HL-60 (cell line): ENCODE measurements around the gene PDE8B.

Experiments used
- DNase-seq, 2 experiments: peaks; one replicate each; pipeline ENCODE4 v3.0.0-alpha.2; 2010 to 2020; ENCODE audit warnings: low read depth in 1 of 2, low spot score in 1 of 2
- H3K27ac ChIP-seq: fragments of 250-450 bp; sonication (Bioruptor Pico); replicated peaks from 2 replicates; pipeline ENCODE4 v1.5.1; 2020; ENCODE audit warnings: mild to moderate bottlenecking, moderate library complexity
- H3K27me3 ChIP-seq: fragments of 250-450 bp; sonication (Bioruptor Pico); 2 replicates; pipeline ENCODE4 v1.5.1; 2021; ENCODE audit warnings: mild to moderate bottlenecking, moderate library complexity; ENCODE audit not compliant: insufficient read depth, poor library complexity, severe bottlenecking
- H3K4me3 ChIP-seq: replicated peaks from 2 replicates; pipeline ENCODE4 v1.5.1; 2011; ENCODE audit warnings: mild to moderate bottlenecking, control low read depth, low read length; ENCODE audit not compliant: insufficient read depth
- CTCF ChIP-seq: IDR thresholded peaks from one replicate; pipeline ENCODE4 v1.5.1; 2011; ENCODE audit warnings: low read length, control low read depth, inconsistent platforms; ENCODE audit not compliant: insufficient read depth
- GABPA ChIP-seq: IDR thresholded peaks from 2 replicates; pipeline ENCODE4 v1.6.1; 2012; ENCODE audit warnings: low read depth
- POLR2AphosphoS5 ChIP-seq: IDR thresholded peaks from 2 replicates; pipeline ENCODE4 v1.6.1; 2012; ENCODE audit warnings: low read depth
- REST ChIP-seq: IDR thresholded peaks from 2 replicates; pipeline ENCODE4 v1.6.1; 2012; ENCODE audit warnings: low read depth; ENCODE audit not compliant: insufficient replicate concordance
- SPI1 ChIP-seq: IDR thresholded peaks from 2 replicates; pipeline ENCODE4 v1.6.1; 2012; ENCODE audit warnings: low read depth, mild to moderate bottlenecking, borderline replicate concordance

PDE8B gene

GRCh38 chr5:77200663-77201062 is 9.8 kb upstream of the PDE8B start:
- H3K27me3 ChIP-seq: no peaks in the 10 kb centered on the region
- H3K4me3 ChIP-seq: no peak overlapping the region
- no peak for DNase-seq
- TF ChIP-seq POLR2AphosphoS5 (no peak), GABPA (no peak), SPI1 (no peak), CTCF (no peak), REST (no peak)
- H3K27ac ChIP-seq: no peak overlapping the region

GRCh38 chr5:77202145-77202544 is 8.3 kb upstream of the PDE8B start:
- TF ChIP-seq REST (no peak), GABPA (no peak), CTCF (no peak), SPI1 (no peak), POLR2AphosphoS5 (no peak)
- Histone ChIP-seq H3K27me3 (no peaks in the 10 kb centered on the region), H3K4me3 (no peak overlapping the region), H3K27ac (no peak overlapping the region)
- no peak for DNase-seq

GRCh38 chr5:77204967-77205366 is 5.5 kb upstream of the PDE8B start:
- TF ChIP-seq REST (no peak), POLR2AphosphoS5 (no peak), GABPA (no peak), SPI1 (no peak), CTCF (no peak)
- H3K27me3 ChIP-seq: no peaks in the 10 kb centered on the region
- no peak overlapping the region for H3K4me3 ChIP-seq
- DNase-seq: no peak
- no peak overlapping the region for H3K27ac ChIP-seq
